Kidney tubule cell (primary cell): Measurements from ENCODE around the gene DNASE1L3.

Experiments
- DNase-seq: peaks from one replicate; pipeline ENCODE4 v3.0.0-alpha.2; 2018; ENCODE audit warnings: low spot score

Gene DNASE1L3

GRCh38 chr3:58158442-58159153, 52.2 kb downstream of the DNASE1L3 start:
- DNase-seq = no peak

GRCh38 chr3:58157700-58158099, 53.1 kb downstream of the DNASE1L3 start:
- DNase-seq = no peak

GRCh38 chr3:58155838-58156237, 54.9 kb downstream of the DNASE1L3 start:
- DNase-seq = peak; percentile 38

- DNase-seq = no peak
These were observed 55.9 kb downstream of the DNASE1L3 start for GRCh38 chr3:58154626-58155449.

- DNase-seq = no peak
These were observed 57.4 kb downstream of the DNASE1L3 start for GRCh38 chr3:58153371-58153770.

GRCh38 chr3:58152225-58153015, 58.4 kb downstream of the DNASE1L3 start:
- no peak for DNase-seq

- DNase-seq = no peak
These were observed 59.1 kb downstream of the DNASE1L3 start for GRCh38 chr3:58151637-58152036.

GRCh38 chr3:58150810-58151199, 60.0 kb downstream of the DNASE1L3 start:
- DNase-seq = no peak

GRCh38 chr3:58150130-58150809, 60.5 kb downstream of the DNASE1L3 start:
- no peak for DNase-seq

GRCh38 chr3:58148049-58148448, 62.7 kb downstream of the DNASE1L3 start:
- DNase-seq = no peak

- no peak for DNase-seq
These were observed 66.1 kb downstream of the DNASE1L3 start for GRCh38 chr3:58144478-58145325.

- peak; percentile 12 for DNase-seq
These were observed 67.2 kb downstream of the DNASE1L3 start for GRCh38 chr3:58143417-58144055.
